ENCODE results near the gene EBF4.

EBF4 gene

GRCh38 chr20:2698186-2698817 is 5.7 kb downstream of the EBF4 start:
- H3K4me3 ChIP-seq (ENCODE audit: low read length), result no peak overlapping the region
- no peak for DNase-seq (ENCODE audit: low read depth, low spot score)

GRCh38 chr20:2698912-2699311 is 6.3 kb downstream of the EBF4 start:
- DNase-seq (ENCODE audit: low read depth, low spot score), result no peak
- H3K4me3 ChIP-seq (ENCODE audit: low read length), result no peak overlapping the region

- H3K4me3 ChIP-seq (ENCODE audit: low read length), result no peak overlapping the region
- DNase-seq (ENCODE audit: low read depth, low spot score), result no peak
These were observed 7.3 kb downstream of the EBF4 start for GRCh38 chr20:2699775-2700413.

- no peak for DNase-seq (ENCODE audit: low read depth, low spot score)
- H3K4me3 ChIP-seq (ENCODE audit: low read length), result no peak overlapping the region
These were observed 8.5 kb downstream of the EBF4 start for GRCh38 chr20:2700913-2701620.

- no peak overlapping the region for H3K4me3 ChIP-seq (ENCODE audit: low read length)
- DNase-seq (ENCODE audit: low read depth, low spot score), result no peak
These were observed 9.1 kb downstream of the EBF4 start for GRCh38 chr20:2701671-2702081.

GRCh38 chr20:2703716-2704475 is 11.3 kb downstream of the EBF4 start:
- no peak for DNase-seq (ENCODE audit: low read depth, low spot score)
- no peak overlapping the region for H3K4me3 ChIP-seq (ENCODE audit: low read length)

GRCh38 chr20:2705931-2706645 is 13.5 kb downstream of the EBF4 start:
- no peak overlapping the region for H3K4me3 ChIP-seq (ENCODE audit: low read length)
- DNase-seq (ENCODE audit: low read depth, low spot score), result no peak

GRCh38 chr20:2706688-2707352 is 14.2 kb downstream of the EBF4 start:
- no peak for DNase-seq (ENCODE audit: low read depth, low spot score)
- no peak overlapping the region for H3K4me3 ChIP-seq (ENCODE audit: low read length)

GRCh38 chr20:2707353-2708072 is 14.9 kb downstream of the EBF4 start:
- no peak for DNase-seq (ENCODE audit: low read depth, low spot score)

GRCh38 chr20:2708073-2708415 is 15.5 kb downstream of the EBF4 start:
- DNase-seq (ENCODE audit: low read depth, low spot score), result no peak
- no peak overlapping the region for H3K4me3 ChIP-seq (ENCODE audit: low read length)

More at GRCh38 chr20:2707353-2708072, 14.9 kb downstream of the EBF4 start:
- H3K4me3 ChIP-seq (ENCODE audit: low read length), result no peak overlapping the region

GRCh38 chr20:2708665-2709064 is 16.1 kb downstream of the EBF4 start:
- no peak for DNase-seq (ENCODE audit: low read depth, low spot score)
- H3K4me3 ChIP-seq (ENCODE audit: low read length), result no peak overlapping the region

GRCh38 chr20:2709205-2709981 is 16.8 kb downstream of the EBF4 start:
- no peak for DNase-seq (ENCODE audit: low read depth, low spot score)
- H3K4me3 ChIP-seq (ENCODE audit: low read length), result no peak overlapping the region

GRCh38 chr20:2713285-2713684 is 20.7 kb downstream of the EBF4 start:
- no peak overlapping the region for H3K4me3 ChIP-seq (ENCODE audit: low read length)
- peak; percentile 59 for DNase-seq (ENCODE audit: low read depth, low spot score)

- peak; percentile 44 for DNase-seq (ENCODE audit: low read depth, low spot score)
- H3K4me3 ChIP-seq (ENCODE audit: low read length), result no peak overlapping the region
These were observed 36.7 kb downstream of the EBF4 start for GRCh38 chr20:2729251-2729713.

- no peak for DNase-seq (ENCODE audit: low read depth, low spot score)
- H3K4me3 ChIP-seq (ENCODE audit: low read length), result no peak overlapping the region
These were observed 37.2 kb downstream of the EBF4 start for GRCh38 chr20:2729791-2730190.

GRCh38 chr20:2734899-2735298 is 42.3 kb downstream of the EBF4 start:
- no peak for DNase-seq (ENCODE audit: low read depth, low spot score)
- no peak overlapping the region for H3K4me3 ChIP-seq (ENCODE audit: low read length)

GRCh38 chr20:2736441-2736840 is 43.9 kb downstream of the EBF4 start:
- no peak overlapping the region for H3K4me3 ChIP-seq (ENCODE audit: low read length)
- no peak for DNase-seq (ENCODE audit: low read depth, low spot score)

All from Jurkat, Clone E6-1 (cell line).